ENCODE data around the gene CALN1. TPM values are rescaled to one million over a fixed set of nuclear protein-coding genes. Genes with fewer than 3 reads are reported as not detected.

CALN1 gene
- polyA plus RNA-seq, 1 donor (not counting 4 experiments of a cell fraction or from before 2014, with no cell fraction given) = not detected

GRCh38 chr7:72217151-72217550, 195.0 kb downstream of the CALN1 start:
- DNase-seq (ENCODE audit: low read depth, low spot score) = no peak
- dilution Hi-C loops (cut with MboI; ENCODE audit: extremely low pct_ligation_motif_present, low sequenced_read_pairs) = no loop called here
- Histone ChIP-seq H3K4me3 (ENCODE audit: control insufficient read depth in 2 of 3, extremely low read depth in 1 of 3, insufficient read depth in 2 of 3, low read depth in 1 of 3, low read length in 3 of 3) (no peak overlapping the region), H3K79me2 (ENCODE audit: control insufficient read depth, insufficient read depth, low read length) (no peaks in the 10 kb centered on the region), H3K9ac (ENCODE audit: control insufficient read depth, extremely low read depth, insufficient read depth, low read length) (no peak overlapping the region), H3K36me3 (ENCODE audit: control insufficient read depth in 2 of 2, extremely low read depth in 1 of 2, insufficient read depth in 2 of 2, low read length in 2 of 2) (no peaks in the 10 kb centered on the region), H3K4me2 (ENCODE audit: control insufficient read depth, extremely low read depth, insufficient read depth, low read depth, low read length) (no peak overlapping the region), H3K4me1 (ENCODE audit: control insufficient read depth, extremely low read depth, insufficient read depth, low read length) (no peaks in the 10 kb centered on the region), H2AFZ (ENCODE audit: control insufficient read depth, low read length) (no peak overlapping the region), H3K9me3 (ENCODE audit: control insufficient read depth, low read depth, low read length) (no peaks in the 10 kb centered on the region), H3K27ac (ENCODE audit: control insufficient read depth, insufficient read depth, low read length) (no peak overlapping the region), H3K9me1 (ENCODE audit: control insufficient read depth, extremely low read depth, insufficient read depth, low read length) (no peaks in the 10 kb centered on the region), H4K20me1 (ENCODE audit: control insufficient read depth, extremely low read depth, insufficient read depth, low read length) (no peaks in the 10 kb centered on the region), H3K27me3 (ENCODE audit: control insufficient read depth, extremely low read depth, insufficient read depth, low read length) (no peaks in the 10 kb centered on the region)
- no peak for TF ChIP-seq EZH2 (IDR thresholded peaks at IDR 0.05; ENCODE audit: low read length)
- no peak for TF ChIP-seq CTCF (optimal IDR thresholded peaks at IDR 0.05 in 1 of 3, IDR thresholded peaks at IDR 0.05 in 1 of 3, conservative IDR thresholded peaks at IDR 0.05 in 1 of 3; ENCODE audit: extremely low read depth in 1 of 3, insufficient read depth in 2 of 3, low read length in 3 of 3)
- no peak for FAIRE-seq

- Histone ChIP-seq H4K20me1 (ENCODE audit: control insufficient read depth, extremely low read depth, insufficient read depth, low read length) (no peaks in the 10 kb centered on the region), H3K4me2 (ENCODE audit: control insufficient read depth, extremely low read depth, insufficient read depth, low read depth, low read length) (no peak overlapping the region), H3K9ac (ENCODE audit: control insufficient read depth, extremely low read depth, insufficient read depth, low read length) (no peak overlapping the region), H3K36me3 (ENCODE audit: control insufficient read depth in 2 of 2, extremely low read depth in 1 of 2, insufficient read depth in 2 of 2, low read length in 2 of 2) (no peaks in the 10 kb centered on the region), H3K4me1 (ENCODE audit: control insufficient read depth, extremely low read depth, insufficient read depth, low read length) (no peaks in the 10 kb centered on the region), H3K4me3 (ENCODE audit: control insufficient read depth in 2 of 3, extremely low read depth in 1 of 3, insufficient read depth in 2 of 3, low read depth in 1 of 3, low read length in 3 of 3) (no peak overlapping the region), H3K79me2 (ENCODE audit: control insufficient read depth, insufficient read depth, low read length) (no peaks in the 10 kb centered on the region), H3K27ac (ENCODE audit: control insufficient read depth, insufficient read depth, low read length) (no peak overlapping the region), H3K9me1 (ENCODE audit: control insufficient read depth, extremely low read depth, insufficient read depth, low read length) (no peaks in the 10 kb centered on the region), H2AFZ (ENCODE audit: control insufficient read depth, low read length) (no peak overlapping the region), H3K27me3 (ENCODE audit: control insufficient read depth, extremely low read depth, insufficient read depth, low read length) (no peaks in the 10 kb centered on the region), H3K9me3 (ENCODE audit: control insufficient read depth, low read depth, low read length) (no peaks in the 10 kb centered on the region)
- DNase-seq (ENCODE audit: low read depth, low spot score) (no peak), FAIRE-seq (no peak)
- dilution Hi-C loops (cut with MboI; ENCODE audit: extremely low pct_ligation_motif_present, low sequenced_read_pairs) = no loop called here
- TF ChIP-seq EZH2 (IDR thresholded peaks at IDR 0.05; ENCODE audit: low read length) (no peak), CTCF (optimal IDR thresholded peaks at IDR 0.05 in 1 of 3, IDR thresholded peaks at IDR 0.05 in 1 of 3, conservative IDR thresholded peaks at IDR 0.05 in 1 of 3; ENCODE audit: extremely low read depth in 1 of 3, insufficient read depth in 2 of 3, low read length in 3 of 3) (no peak)
Measured at GRCh38 chr7:72213769-72214168, 198.4 kb downstream of the CALN1 start.
